ENCODE measurements around the gene EDC4. TPM values are rescaled to one million over a fixed set of nuclear protein-coding genes. Genes with fewer than 3 reads are reported as not detected.

The EDC4 gene
- total and polyA plus RNA-seq, 9 of the 15 experiments (the other 6 are each of a cell fraction or from before 2014, with no cell fraction given) = 1.1 to 131 (median 74.0) TPM

DNA sequence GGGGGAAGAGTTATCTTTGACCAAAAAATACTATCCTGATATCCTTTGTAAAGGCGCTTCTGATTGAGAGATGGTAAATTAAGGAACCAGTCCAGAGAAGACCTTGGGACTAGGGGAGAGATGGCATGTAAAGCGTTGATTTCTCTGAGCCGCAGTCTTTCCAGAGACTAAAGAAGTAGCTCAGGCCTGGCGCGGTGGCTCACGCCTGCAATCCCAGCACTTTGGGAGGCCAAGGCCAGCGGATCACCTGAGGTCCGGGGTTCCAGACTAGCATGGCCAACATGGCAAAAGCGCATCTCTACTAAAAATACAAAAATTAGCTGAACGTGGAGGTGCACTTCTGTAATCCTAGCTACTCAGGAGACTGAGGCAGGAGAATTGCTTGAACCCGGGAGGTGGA is 24.7 kb upstream of the EDC4 start (continued):
- TF ChIP-seq, protein P1, sequence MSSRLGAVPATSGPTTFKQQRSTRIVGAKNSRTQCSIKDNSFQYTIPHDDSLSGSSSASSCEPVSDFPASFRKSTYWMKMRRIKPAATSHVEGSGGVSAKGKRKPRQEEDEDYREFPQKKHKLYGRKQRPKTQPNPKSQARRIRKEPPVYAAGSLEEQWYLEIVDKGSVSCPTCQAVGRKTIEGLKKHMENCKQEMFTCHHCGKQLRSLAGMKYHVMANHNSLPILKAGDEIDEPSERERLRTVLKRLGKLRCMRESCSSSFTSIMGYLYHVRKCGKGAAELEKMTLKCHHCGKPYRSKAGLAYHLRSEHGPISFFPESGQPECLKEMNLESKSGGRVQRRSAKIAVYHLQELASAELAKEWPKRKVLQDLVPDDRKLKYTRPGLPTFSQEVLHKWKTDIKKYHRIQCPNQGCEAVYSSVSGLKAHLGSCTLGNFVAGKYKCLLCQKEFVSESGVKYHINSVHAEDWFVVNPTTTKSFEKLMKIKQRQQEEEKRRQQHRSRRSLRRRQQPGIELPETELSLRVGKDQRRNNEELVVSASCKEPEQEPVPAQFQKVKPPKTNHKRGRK (tag; IDR thresholded peaks at IDR 0.05) = no peak
- TF ChIP-seq, protein P2, sequence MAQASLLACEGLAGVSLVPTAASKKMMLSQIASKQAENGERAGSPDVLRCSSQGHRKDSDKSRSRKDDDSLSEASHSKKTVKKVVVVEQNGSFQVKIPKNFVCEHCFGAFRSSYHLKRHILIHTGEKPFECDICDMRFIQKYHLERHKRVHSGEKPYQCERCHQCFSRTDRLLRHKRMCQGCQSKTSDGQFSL (CRISPR knock-in tag; IDR thresholded peaks at IDR 0.05) = no peak
- TF ChIP-seq, protein P2 (tag; IDR thresholded peaks at IDR 0.05) = no peak
- no peak for TF ChIP-seq ZFP1 (CRISPR knock-in tag; IDR thresholded peaks at IDR 0.05)
- TF ChIP-seq, protein P3, sequence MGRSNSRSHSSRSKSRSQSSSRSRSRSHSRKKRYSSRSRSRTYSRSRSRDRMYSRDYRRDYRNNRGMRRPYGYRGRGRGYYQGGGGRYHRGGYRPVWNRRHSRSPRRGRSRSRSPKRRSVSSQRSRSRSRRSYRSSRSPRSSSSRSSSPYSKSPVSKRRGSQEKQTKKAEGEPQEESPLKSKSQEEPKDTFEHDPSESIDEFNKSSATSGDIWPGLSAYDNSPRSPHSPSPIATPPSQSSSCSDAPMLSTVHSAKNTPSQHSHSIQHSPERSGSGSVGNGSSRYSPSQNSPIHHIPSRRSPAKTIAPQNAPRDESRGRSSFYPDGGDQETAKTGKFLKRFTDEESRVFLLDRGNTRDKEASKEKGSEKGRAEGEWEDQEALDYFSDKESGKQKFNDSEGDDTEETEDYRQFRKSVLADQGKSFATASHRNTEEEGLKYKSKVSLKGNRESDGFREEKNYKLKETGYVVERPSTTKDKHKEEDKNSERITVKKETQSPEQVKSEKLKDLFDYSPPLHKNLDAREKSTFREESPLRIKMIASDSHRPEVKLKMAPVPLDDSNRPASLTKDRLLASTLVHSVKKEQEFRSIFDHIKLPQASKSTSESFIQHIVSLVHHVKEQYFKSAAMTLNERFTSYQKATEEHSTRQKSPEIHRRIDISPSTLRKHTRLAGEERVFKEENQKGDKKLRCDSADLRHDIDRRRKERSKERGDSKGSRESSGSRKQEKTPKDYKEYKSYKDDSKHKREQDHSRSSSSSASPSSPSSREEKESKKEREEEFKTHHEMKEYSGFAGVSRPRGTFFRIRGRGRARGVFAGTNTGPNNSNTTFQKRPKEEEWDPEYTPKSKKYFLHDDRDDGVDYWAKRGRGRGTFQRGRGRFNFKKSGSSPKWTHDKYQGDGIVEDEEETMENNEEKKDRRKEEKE (IDR thresholded peaks at IDR 0.05; ENCODE audit: borderline replicate concordance in 1 of 2, control insufficient read depth in 1 of 2, low read depth in 2 of 2, low read length in 1 of 2) = no peak
